Mesenchymal stem cell (in vitro differentiated cells and primary cell): ENCODE data around the gene ZNF429.
"Not testable (repeated sequence)": the region's sequence is repeated elsewhere in the genome, so short reads cannot be mapped to it uniquely, and the experiment has no call there.

Experiments used
- DNase-seq: peaks from one replicate; pipeline ENCODE4 v3.0.0-alpha.2; 2013
- H2AFZ ChIP-seq: one replicate; pipeline ENCODE4 v1.6.1; 2013; ENCODE audit warnings: low read depth, mild to moderate bottlenecking, control low read depth, inconsistent platforms, low read length, moderate library complexity
- H2AK5ac ChIP-seq: 2 replicates; pipeline ENCODE4 v1.6.1; 2013; ENCODE audit warnings: low read length, moderate library complexity, mild to moderate bottlenecking, inconsistent platforms; ENCODE audit not compliant: severe bottlenecking
- H2BK120ac ChIP-seq: one replicate; pipeline ENCODE4 v1.6.1; 2013; ENCODE audit warnings: low read depth, mild to moderate bottlenecking, inconsistent platforms, low read length, moderate library complexity
- H2BK12ac ChIP-seq, 2 experiments: one replicate each; pipeline ENCODE4 v1.6.1; 2013; ENCODE audit warnings: inconsistent platforms in 2 of 2, low read length in 2 of 2, mild to moderate bottlenecking in 2 of 2, moderate library complexity in 2 of 2, control low read depth in 1 of 2
- H2BK15ac ChIP-seq: one replicate; pipeline ENCODE4 v1.6.1; 2013; ENCODE audit warnings: mild to moderate bottlenecking, low read depth, inconsistent platforms; ENCODE audit not compliant: poor library complexity, severe bottlenecking
- H2BK5ac ChIP-seq: 2 replicates; pipeline ENCODE4 v1.6.1; 2013; ENCODE audit warnings: low read depth, mild to moderate bottlenecking, low read length, control low read depth, inconsistent platforms; ENCODE audit not compliant: poor library complexity, severe bottlenecking
- H3K14ac ChIP-seq, 2 experiments: one replicate each; pipeline ENCODE4 v1.6.1; 2013; ENCODE audit warnings: inconsistent platforms in 2 of 2, low read length in 2 of 2, control low read depth in 1 of 2, mild to moderate bottlenecking in 1 of 2, moderate library complexity in 1 of 2
- H3K18ac ChIP-seq, 2 experiments: one replicate each; pipeline ENCODE4 v1.6.1; 2013; ENCODE audit warnings: inconsistent platforms in 2 of 2, low read length in 2 of 2, control low read depth in 1 of 2, low read depth in 1 of 2, mild to moderate bottlenecking in 1 of 2
- H3K23ac ChIP-seq, 2 experiments: one replicate each; pipeline ENCODE4 v1.6.1; 2013; ENCODE audit warnings: inconsistent platforms in 2 of 2, low read length in 2 of 2, mild to moderate bottlenecking in 2 of 2, moderate library complexity in 2 of 2, control low read depth in 1 of 2
- H3K27ac ChIP-seq: 2 replicates; pipeline ENCODE4 v1.5.1; 2013; ENCODE audit warnings: mild to moderate bottlenecking, moderate library complexity, low read length, control low read depth, inconsistent platforms; ENCODE audit not compliant: poor library complexity, severe bottlenecking
- H3K27me3 ChIP-seq, 2 experiments: 2 replicates each; pipeline versions ENCODE4 v1.6.1 to v1.7.0; 2013; ENCODE audit warnings: low read length in 2 of 2, mild to moderate bottlenecking in 2 of 2, moderate library complexity in 2 of 2, control low read depth in 1 of 2, inconsistent platforms in 1 of 2; ENCODE audit not compliant: control insufficient read depth in 1 of 2, insufficient read depth in 1 of 2
- H3K36me3 ChIP-seq, 2 experiments: 2 replicates each; pipeline versions ENCODE4 v1.6.1 to v1.7.0; 2013; ENCODE audit warnings: low read length in 2 of 2, control low read depth in 1 of 2, inconsistent platforms in 1 of 2, low read depth in 1 of 2, mild to moderate bottlenecking in 1 of 2; ENCODE audit not compliant: insufficient read depth in 2 of 2, control insufficient read depth in 1 of 2
- H3K4ac ChIP-seq, 2 experiments: one replicate each; pipeline ENCODE4 v1.6.1; 2013; ENCODE audit warnings: inconsistent platforms in 2 of 2, low read length in 2 of 2, mild to moderate bottlenecking in 2 of 2, moderate library complexity in 2 of 2, control low read depth in 1 of 2, low read depth in 1 of 2
- H3K4me1 ChIP-seq: 2 replicates; pipeline ENCODE4 v1.6.1; 2013; ENCODE audit warnings: low read depth, low read length, control low read depth; ENCODE audit not compliant: control insufficient read depth, insufficient read depth
- H3K4me2 ChIP-seq: 2 replicates; pipeline ENCODE4 v1.6.1; 2013; ENCODE audit warnings: low read length, mild to moderate bottlenecking, inconsistent platforms; ENCODE audit not compliant: poor library complexity, severe bottlenecking
- H3K4me3 ChIP-seq, 2 experiments: 2 replicates each; pipeline versions ENCODE4 v1.5.1 to v1.7.0; 2013; ENCODE audit warnings: low read length in 2 of 2, mild to moderate bottlenecking in 2 of 2, control low read depth in 1 of 2, low read depth in 1 of 2; ENCODE audit not compliant: insufficient read depth in 1 of 2
- H3K79me1 ChIP-seq: replicated peaks from 2 replicates; pipeline ENCODE4 v1.6.1; 2013; ENCODE audit warnings: mild to moderate bottlenecking, control low read depth, low read length, inconsistent platforms; ENCODE audit not compliant: poor library complexity, severe bottlenecking
- H3K9ac ChIP-seq: 2 replicates; pipeline ENCODE4 v1.7.0; 2013; ENCODE audit warnings: mild to moderate bottlenecking, low read length, moderate library complexity
- H3K9me3 ChIP-seq: 2 replicates; pipeline ENCODE4 v1.7.0; 2013; ENCODE audit warnings: mild to moderate bottlenecking, low read length; ENCODE audit not compliant: control insufficient read depth
- H4K8ac ChIP-seq: one replicate; pipeline ENCODE4 v1.6.1; 2013; ENCODE audit warnings: inconsistent platforms, mild to moderate bottlenecking, low read length, moderate library complexity
- H4K91ac ChIP-seq: one replicate; pipeline ENCODE4 v1.6.1; 2013; ENCODE audit warnings: mild to moderate bottlenecking, low read length, inconsistent platforms
- WGBS: methylation state at CpG from one replicate; pipeline ENCODE4 v1.1.7; 2013; ENCODE audit warnings: mixed read lengths; 5-methylcytosine and 5-hydroxymethylcytosine counted together

The ZNF429 gene

GRCh38 chr19:21536741-21537290, 31.4 kb downstream of the ZNF429 start:
- not testable (repeated sequence) for H3K4ac ChIP-seq, H3K23ac ChIP-seq, H2BK5ac ChIP-seq, H3K79me1 ChIP-seq, H3K27ac ChIP-seq, H2BK12ac ChIP-seq, H2BK120ac ChIP-seq, H3K18ac ChIP-seq, H2AFZ ChIP-seq, H3K4me1 ChIP-seq, H3K14ac ChIP-seq, H3K9ac ChIP-seq, H2AK5ac ChIP-seq, H4K91ac ChIP-seq, H2BK15ac ChIP-seq, H4K8ac ChIP-seq, DNase-seq, H3K4me2 ChIP-seq, H3K27me3 ChIP-seq
- WGBS = 100% methylated on average over 2 of the region's 2 CpGs
- Histone ChIP-seq H3K9me3 (peaks cover 93% of the 10 kb centered on the region), H3K36me3 (peaks cover 7 to 52% of the 10 kb centered on the region in 2 experiments), H3K4me3 (peak overlapping the region in 1 of 2 experiments; percentile 58)

GRCh38 chr19:21559444-21559843, 54.0 kb downstream of the ZNF429 start:
- WGBS = 64% methylated on average over 2 of the region's 2 CpGs
- H3K9me3 ChIP-seq = peaks cover 78% of the 10 kb centered on the region
- H3K4me3 ChIP-seq = peak overlapping the region in 1 of 2 experiments; percentile 15
- H4K8ac ChIP-seq = no peak overlapping the region
- no peak overlapping the region for H2AFZ ChIP-seq
- no peak overlapping the region for H2BK5ac ChIP-seq
- H4K91ac ChIP-seq = no peak overlapping the region
- H3K79me1 ChIP-seq = no peaks in the 10 kb centered on the region
- H3K4ac ChIP-seq = no peak overlapping the region
- H2BK15ac ChIP-seq = no peak overlapping the region
- DNase-seq = no peak
- H3K4me1 ChIP-seq = no peaks in the 10 kb centered on the region
- H3K27me3 ChIP-seq = no peaks in the 10 kb centered on the region
- H3K4me2 ChIP-seq = no peak overlapping the region
- no peak overlapping the region for H3K27ac ChIP-seq
- no peak overlapping the region for H3K14ac ChIP-seq
- H3K18ac ChIP-seq = no peak overlapping the region
- no peak overlapping the region for H2AK5ac ChIP-seq
- H3K23ac ChIP-seq = no peak overlapping the region
- H3K9ac ChIP-seq = no peak overlapping the region
- no peak overlapping the region for H2BK120ac ChIP-seq
- no peak overlapping the region for H2BK12ac ChIP-seq
- H3K36me3 ChIP-seq = peaks cover 0 to 31% of the 10 kb centered on the region in 2 experiments

- H3K4ac ChIP-seq = no peak overlapping the region
- no peak overlapping the region for H3K27ac ChIP-seq
- no peak for DNase-seq
- H3K9ac ChIP-seq = no peak overlapping the region
- H4K91ac ChIP-seq = no peak overlapping the region
- H3K4me1 ChIP-seq = no peaks in the 10 kb centered on the region
- no peak overlapping the region for H2BK15ac ChIP-seq
- H2BK5ac ChIP-seq = no peak overlapping the region
- H3K4me3 ChIP-seq = no peak overlapping the region
- no peak overlapping the region for H2BK12ac ChIP-seq
- H3K23ac ChIP-seq = no peak overlapping the region
- H3K9me3 ChIP-seq = peaks cover 42% of the 10 kb centered on the region
- no peak overlapping the region for H3K18ac ChIP-seq
- H3K27me3 ChIP-seq = no peaks in the 10 kb centered on the region
- no peak overlapping the region for H3K4me2 ChIP-seq
- H2BK120ac ChIP-seq = no peak overlapping the region
- no peak overlapping the region for H2AK5ac ChIP-seq
- no peak overlapping the region for H2AFZ ChIP-seq
- H3K14ac ChIP-seq = no peak overlapping the region
- 55% methylated on average over 1 of the region's 1 CpG for WGBS
- peaks cover 0 to 12% of the 10 kb centered on the region in 2 experiments for H3K36me3 ChIP-seq
- no peaks in the 10 kb centered on the region for H3K79me1 ChIP-seq
- no peak overlapping the region for H4K8ac ChIP-seq
These were observed 59.0 kb downstream of the ZNF429 start for GRCh38 chr19:21564406-21564805.

- Histone ChIP-seq H2BK120ac (no peak overlapping the region), H3K4me3 (peak overlapping the region in 1 of 2 experiments; percentile 2), H3K9ac (no peak overlapping the region), H4K8ac (no peak overlapping the region), H2BK12ac (no peak overlapping the region), H2BK15ac (no peak overlapping the region), H3K14ac (no peak overlapping the region), H3K9me3 (peaks cover 38% of the 10 kb centered on the region), H2AFZ (no peak overlapping the region), H3K79me1 (no peaks in the 10 kb centered on the region), H3K4me2 (no peak overlapping the region), H2BK5ac (no peak overlapping the region), H4K91ac (no peak overlapping the region), H3K4me1 (no peaks in the 10 kb centered on the region), H3K27ac (no peak overlapping the region), H3K18ac (no peak overlapping the region), H3K4ac (no peak overlapping the region), H2AK5ac (no peak overlapping the region), H3K36me3 (peaks cover 0 to 12% of the 10 kb centered on the region in 2 experiments), H3K27me3 (no peaks in the 10 kb centered on the region), H3K23ac (no peak overlapping the region)
- WGBS = 40% methylated on average over 2 of the region's 3 CpGs
- DNase-seq = no peak
These were observed 60.7 kb downstream of the ZNF429 start for GRCh38 chr19:21566073-21566472.
